K562 (cell line): Measurements from ENCODE around the gene ENTREP3. TPM values are rescaled to one million over a fixed set of nuclear protein-coding genes. Genes with fewer than 3 reads are reported as not detected.

ENCODE experiments used
- ATF1 ChIP-seq, 2 experiments: fragments of 450-650 bp in 1 of 2; IDR thresholded peaks; 2 replicates each; pipeline ENCODE4 v1.6.1; 2016; ENCODE audit warnings: missing compliant biosample characterization in 1 of 2, missing genetic modification characterization in 1 of 2
- DNMT1 ChIP-seq: fragments of 450-650 bp; IDR thresholded peaks from 2 replicates; pipeline ENCODE4 v1.6.1; 2016; ENCODE audit warnings: antibody characterized with exemption, mild to moderate bottlenecking
- ELK3 ChIP-seq: fragments of 450-650 bp; formaldehyde crosslinking; IDR thresholded peaks from 2 replicates; pipeline ENCODE4 v1.4.0; 2020; ENCODE audit warnings: mild to moderate bottlenecking
- HNRNPL ChIP-seq: fragments of 200-400 bp; formaldehyde crosslinking; IDR thresholded peaks from 2 replicates; pipeline ENCODE4 v1.6.1; 2017; ENCODE audit warnings: low read depth, mild to moderate bottlenecking, low read length
- IFI16 ChIP-seq: fragments of 250-450 bp; sonication (Bioruptor Pico); IDR thresholded peaks from 2 replicates; pipeline ENCODE4 v2.1.2; 2022; ENCODE audit warnings: mild to moderate bottlenecking, inconsistent platforms
- MAFK ChIP-seq: IDR thresholded peaks from 2 replicates; pipeline ENCODE4 v1.6.1; 2011; ENCODE audit warnings: low read length, improper control_type of control experiment
- MECOM ChIP-seq: fragments of 250-450 bp; sonication (Bioruptor Pico); IDR thresholded peaks from 2 replicates; pipeline ENCODE4 v1.8.0; 2022; ENCODE audit warnings: inconsistent platforms
- OTX1 ChIP-seq: fragments of 450-650 bp; formaldehyde crosslinking; IDR thresholded peaks from 2 replicates; pipeline ENCODE4 v1.4.0; 2022; ENCODE audit warnings: mild to moderate bottlenecking
- RAD51 ChIP-seq: fragments of 450-650 bp; IDR thresholded peaks from 2 replicates; pipeline ENCODE4 v1.7.1; 2016; ENCODE audit warnings: low read depth, mild to moderate bottlenecking, borderline replicate concordance
- RHOXF2B ChIP-seq: fragments of 250-450 bp; sonication (Bioruptor Pico); conservative IDR thresholded peaks from 2 replicates; pipeline ENCODE4 v1.5.1; 2021
- SIN3B ChIP-seq: fragments of 450-650 bp; IDR thresholded peaks from 2 replicates; pipeline ENCODE4 v1.6.1; 2017; ENCODE audit warnings: low read depth, mild to moderate bottlenecking, moderate library complexity
- TBP ChIP-seq: optimal IDR thresholded peaks from 2 replicates; pipeline ENCODE3; 2011; ENCODE audit warnings: low read depth, low read length, improper control_type of control experiment
- THRAP3 ChIP-seq: fragments of 450-650 bp; IDR thresholded peaks from 2 replicates; pipeline ENCODE4 v1.6.1; 2016; ENCODE audit warnings: mild to moderate bottlenecking, inconsistent platforms, borderline replicate concordance
- ZBTB9 ChIP-seq: fragments of 450-650 bp; formaldehyde crosslinking; IDR thresholded peaks from 2 replicates; pipeline ENCODE4 v1.4.0; 2020; ENCODE audit warnings: mild to moderate bottlenecking, moderate library complexity
- ZNF24 ChIP-seq: fragments of 450-650 bp; IDR thresholded peaks from 2 replicates; pipeline ENCODE4 v1.6.1; 2016
- ZNF639 ChIP-seq, 2 experiments: fragments of 200-800 bp in 1 of 2; sonication (Bioruptor generic) in 1 of 2; sonication (generic) in 1 of 2; formaldehyde crosslinking in 1 of 2; IDR thresholded peaks in 1 of 2; conservative IDR thresholded peaks in 1 of 2; 2 replicates each; pipeline versions ENCODE4 v1.5.0 to v1.6.1; 2016 to 2020; ENCODE audit warnings: missing compliant biosample characterization in 1 of 2, missing genetic modification characterization in 1 of 2, missing genetic modification reagents in 1 of 2
- polyA plus RNA-seq, 8 experiments: library from polyadenylated mRNA; depleted of rRNA in 4 of 8; stranded (reverse) in 5 of 8; unstranded in 3 of 8; fragments of >200 nt; fragmentation: Nextera tagmentation in 2 of 8; fragmentation: Illumina TruSeq in 1 of 8; extraction: Ambion mirVana in 2 of 8; extraction: Trizol in 1 of 8; gene quantifications; 2 replicates each; pipeline versions ENCODE4 v1.2.1 to v1.2.3, GENCODE V29; 2011 to 2014; ENCODE audit warnings: inconsistent platforms in 1 of 8, missing spikeins in 1 of 8
- total RNA-seq, 7 experiments: library from RNA; depleted of rRNA in 6 of 7; stranded (reverse); fragments of >200 nt in 6 of 7; fragmentation: Illumina TruSeq in 2 of 7; extraction: Trizol in 2 of 7; gene quantifications; 2 replicates each; pipeline versions ENCODE4 v1.2.1 to v1.2.3, GENCODE V29; 2011 to 2021; ENCODE audit warnings: low replicate concordance in 1 of 7

The ENTREP3 gene
- total and polyA plus RNA-seq, 9 of the 15 experiments (the other 6 are each of a cell fraction or from before 2014, with no cell fraction given): 1.9 to 41.8 (median 5.9) TPM

GRCh38 chr1:155208541-155209311, 46.6 kb downstream of the ENTREP3 start, which contains the start of gene MTX1 (continued):
- TF ChIP-seq ZNF639 (CRISPR knock-in tag; conservative IDR thresholded peaks at IDR 0.05 in 1 of 2, IDR thresholded peaks at IDR 0.05 in 1 of 2) (peak in 1 of 2 experiments; percentile 73; a peak in 1 of 4 replicates), TBP (peak; percentile 74), IFI16 (CRISPR knock-in tag) (no peak), MECOM (CRISPR knock-in tag) (no peak), ELK3 (CRISPR knock-in tag) (no peak), HNRNPL (no peak), OTX1 (no peak), ZNF24 (no peak), SIN3B (no peak), DNMT1 (no peak), RAD51 (no peak), ATF1 (CRISPR knock-in tag; IDR thresholded peaks at IDR 0.05) (peak; percentile 77), ATF1 (tag; IDR thresholded peaks at IDR 0.05) (peak; percentile 70), ZBTB9 (CRISPR knock-in tag) (no peak; the same call in 1 of the 2 replicates), MAFK (no peak), RHOXF2B (CRISPR knock-in tag) (0 out of 2 replicates have a peak, but pooled peaks have one; percentile 11), THRAP3 (no peak)
